ENCODE measurements around the gene TKT.
"Not testable (repeated sequence)": the region's sequence is repeated elsewhere in the genome, so short reads cannot be mapped to it uniquely, and the experiment has no call there.

TKT gene, protein sequence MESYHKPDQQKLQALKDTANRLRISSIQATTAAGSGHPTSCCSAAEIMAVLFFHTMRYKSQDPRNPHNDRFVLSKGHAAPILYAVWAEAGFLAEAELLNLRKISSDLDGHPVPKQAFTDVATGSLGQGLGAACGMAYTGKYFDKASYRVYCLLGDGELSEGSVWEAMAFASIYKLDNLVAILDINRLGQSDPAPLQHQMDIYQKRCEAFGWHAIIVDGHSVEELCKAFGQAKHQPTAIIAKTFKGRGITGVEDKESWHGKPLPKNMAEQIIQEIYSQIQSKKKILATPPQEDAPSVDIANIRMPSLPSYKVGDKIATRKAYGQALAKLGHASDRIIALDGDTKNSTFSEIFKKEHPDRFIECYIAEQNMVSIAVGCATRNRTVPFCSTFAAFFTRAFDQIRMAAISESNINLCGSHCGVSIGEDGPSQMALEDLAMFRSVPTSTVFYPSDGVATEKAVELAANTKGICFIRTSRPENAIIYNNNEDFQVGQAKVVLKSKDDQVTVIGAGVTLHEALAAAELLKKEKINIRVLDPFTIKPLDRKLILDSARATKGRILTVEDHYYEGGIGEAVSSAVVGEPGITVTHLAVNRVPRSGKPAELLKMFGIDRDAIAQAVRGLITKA

DNA sequence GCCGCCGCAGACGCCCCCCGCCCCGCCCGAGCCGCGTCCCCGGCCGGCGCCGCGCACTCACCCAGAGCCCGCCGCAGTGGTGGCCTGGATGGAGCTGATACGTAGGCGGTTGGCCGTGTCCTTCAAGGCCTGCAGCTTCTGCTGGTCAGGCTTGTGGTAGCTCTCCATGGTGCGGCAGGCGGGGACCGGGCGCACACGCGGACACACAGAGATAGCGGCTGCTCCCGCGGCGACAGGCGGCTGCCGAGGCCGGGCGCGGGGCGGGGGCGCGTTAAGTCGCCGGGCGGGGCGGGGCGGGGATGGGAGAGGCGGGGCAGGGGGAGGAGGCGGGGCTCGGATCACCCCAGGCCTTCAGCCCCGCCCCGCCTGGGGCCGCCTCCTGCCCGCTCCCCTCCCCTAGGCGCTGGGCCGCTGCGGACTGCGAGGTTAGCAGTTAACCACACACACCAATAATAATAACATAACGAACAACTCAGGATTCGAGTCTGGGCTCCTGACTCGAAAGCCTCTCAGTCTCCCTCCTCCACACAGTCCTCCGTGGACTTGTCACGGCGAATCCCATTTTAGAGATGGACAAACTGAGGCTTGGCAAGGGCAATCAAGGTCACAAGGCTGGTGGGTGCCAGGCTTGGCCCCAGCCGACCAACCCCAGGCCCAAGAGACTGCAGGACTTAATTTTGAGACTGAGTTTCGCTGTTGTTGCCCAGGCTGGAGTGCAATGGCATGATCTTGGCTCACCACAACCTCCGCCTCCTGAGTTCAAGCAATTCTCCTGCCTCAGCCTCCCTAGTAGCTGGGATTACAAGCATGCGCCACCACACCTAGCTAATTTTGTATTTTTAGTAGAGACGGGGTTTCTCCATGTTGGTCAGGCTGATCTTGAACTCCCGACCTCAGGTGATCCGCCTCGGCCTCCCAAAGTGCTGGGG, at the start of gene TKT:
Gene TKT (minus strand): TSS at position 248 of the 929 bp plus-strand sequence. CDS start 80 bp downstream, at position 168.
- peak; percentile 46 for DNase-seq

GRCh38 chr3:53303957-53304356, 48.1 kb upstream of the TKT start:
- DNase-seq, result no peak

DNA sequence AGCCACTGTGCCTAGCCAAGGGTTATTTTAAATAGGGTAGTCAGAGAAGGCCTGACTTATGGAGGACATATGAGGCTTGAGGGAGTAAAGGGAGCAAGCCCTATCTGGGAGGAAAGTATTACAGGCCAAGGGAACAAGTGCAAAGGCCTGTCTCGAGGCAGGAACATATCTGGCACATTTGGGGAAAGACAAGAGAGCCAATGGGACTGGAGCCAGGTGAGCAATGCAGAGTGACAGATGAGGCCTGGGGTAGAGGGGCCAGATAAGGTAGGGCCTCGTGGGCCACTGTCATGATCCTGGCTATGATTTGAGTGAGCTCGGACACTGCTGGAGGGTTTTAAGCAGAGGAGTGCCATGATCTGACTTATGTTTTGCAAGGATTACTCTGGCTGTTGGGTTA, 47.7 kb upstream of the TKT start:
- DNase-seq, result no peak

DNA sequence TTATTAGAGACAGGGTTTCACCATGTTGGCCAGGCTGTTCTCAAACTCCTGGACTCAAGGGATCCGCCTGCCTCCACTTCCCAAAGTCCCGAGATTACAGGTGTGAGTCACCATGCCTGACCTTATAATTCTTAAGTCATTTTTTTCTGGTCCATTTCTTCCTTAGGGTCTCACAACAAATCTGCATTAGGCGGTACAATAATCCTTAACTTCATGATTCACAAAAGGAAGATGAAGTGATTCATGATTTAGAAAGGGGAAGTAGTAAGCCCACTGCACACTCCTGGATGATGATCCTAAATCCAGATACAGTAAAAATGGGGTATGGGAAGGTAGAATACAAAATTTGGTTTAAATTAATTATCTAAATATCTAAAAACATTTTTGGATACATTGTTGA, 45.0 kb upstream of the TKT start:
- no peak for DNase-seq

DNA sequence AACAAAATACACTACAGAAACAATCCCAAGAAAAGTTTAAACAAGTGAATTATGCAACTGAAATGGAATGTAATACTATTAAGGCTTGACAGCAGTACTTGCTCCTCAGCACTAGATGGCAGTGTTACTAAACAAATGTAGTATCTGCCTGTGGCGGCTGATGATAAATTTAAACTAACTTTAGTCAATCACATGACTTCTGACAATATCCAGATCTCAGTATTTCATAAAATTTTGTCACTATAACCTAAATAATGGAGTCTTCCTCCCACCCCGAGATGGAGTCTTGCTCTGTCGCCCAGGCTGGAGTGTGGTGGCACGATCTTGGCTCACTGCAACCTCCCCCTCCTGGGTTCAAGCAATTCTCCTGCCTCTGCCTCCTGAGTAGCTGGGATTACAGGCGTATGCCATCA, 43.8 kb upstream of the TKT start:
- DNase-seq, result not testable (repeated sequence)

DNA sequence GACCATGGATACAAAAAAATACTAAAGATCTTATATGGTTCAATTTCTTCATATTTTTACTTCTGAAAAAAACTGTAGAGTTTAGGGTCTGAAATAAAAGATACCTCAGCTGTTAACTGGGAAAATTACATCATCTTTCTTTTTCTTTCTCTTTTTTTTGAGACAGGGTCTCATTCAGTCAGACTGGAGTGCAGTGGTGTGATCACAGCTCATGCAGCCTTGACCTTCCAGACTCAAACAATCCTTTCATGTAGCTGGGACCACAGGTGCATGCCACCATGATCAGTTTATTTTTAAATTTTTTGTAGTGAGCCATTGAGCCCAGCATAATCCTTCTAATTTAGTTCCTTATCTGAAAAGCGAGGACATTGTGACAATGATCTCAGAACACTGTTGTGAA, 39.6 kb upstream of the TKT start:
- DNase-seq, result no peak

GRCh38 chr3:53293867-53294266, 38.0 kb upstream of the TKT start:
- DNase-seq, result no peak

- no peak for DNase-seq
Measured at GRCh38 chr3:53288214-53288613, 32.4 kb upstream of the TKT start.

GRCh38 chr3:53287131-53287629, 31.4 kb upstream of the TKT start:
- DNase-seq, result no peak

DNA sequence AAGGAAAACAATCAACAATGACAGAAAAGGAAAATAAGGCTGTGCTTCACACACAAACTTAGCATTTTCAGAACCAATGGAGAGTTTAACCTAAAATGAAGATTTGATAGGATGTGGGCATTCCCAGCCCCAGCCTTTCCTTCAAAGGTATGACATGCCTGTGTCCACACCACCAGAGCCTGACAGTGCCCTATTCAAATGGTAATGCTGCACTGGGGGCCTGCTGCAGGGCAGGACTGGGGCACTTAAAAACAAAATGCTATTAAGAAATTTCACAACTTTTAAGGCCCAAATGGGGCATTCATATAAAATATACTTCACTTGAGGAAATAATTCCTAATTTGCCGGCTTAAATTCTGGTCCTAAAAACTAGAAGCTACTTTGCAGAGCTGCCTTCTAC, 30.9 kb upstream of the TKT start:
- no peak for DNase-seq

- no peak for DNase-seq
Measured at GRCh38 chr3:53282581-53282980, 26.8 kb upstream of the TKT start.

- no peak for DNase-seq
Measured at GRCh38 chr3:53278667-53279066, 22.8 kb upstream of the TKT start.

- no peak for DNase-seq
Measured at GRCh38 chr3:53274938-53275605, 19.2 kb upstream of the TKT start.

- no peak for DNase-seq
Measured at GRCh38 chr3:53273146-53273670, 17.4 kb upstream of the TKT start.

- peak; percentile 37 for DNase-seq
Measured at GRCh38 chr3:53269888-53270880, 14.4 kb upstream of the TKT start.

GRCh38 chr3:53269193-53269592, 13.4 kb upstream of the TKT start:
- not testable (repeated sequence) for DNase-seq

DNA sequence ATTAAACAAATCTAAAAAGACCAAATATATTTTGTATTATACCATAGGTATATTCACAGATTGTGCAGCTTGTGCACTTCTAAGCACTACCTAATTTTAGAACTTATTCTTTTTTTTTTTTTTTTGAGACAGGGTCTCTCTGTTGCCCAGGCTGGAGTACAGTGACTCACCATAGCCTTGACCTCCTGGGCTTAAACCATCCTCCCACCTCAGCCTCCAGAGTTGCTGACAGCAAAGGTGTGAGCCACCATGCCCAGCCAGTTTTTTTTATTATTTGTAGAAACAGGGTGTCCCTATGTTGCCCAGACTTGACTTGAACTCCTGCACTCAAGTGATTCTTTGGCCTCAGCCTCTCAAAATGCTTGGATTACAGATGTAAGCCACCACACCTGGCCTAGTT, 11.9 kb upstream of the TKT start:
- DNase-seq, result no peak

DNA sequence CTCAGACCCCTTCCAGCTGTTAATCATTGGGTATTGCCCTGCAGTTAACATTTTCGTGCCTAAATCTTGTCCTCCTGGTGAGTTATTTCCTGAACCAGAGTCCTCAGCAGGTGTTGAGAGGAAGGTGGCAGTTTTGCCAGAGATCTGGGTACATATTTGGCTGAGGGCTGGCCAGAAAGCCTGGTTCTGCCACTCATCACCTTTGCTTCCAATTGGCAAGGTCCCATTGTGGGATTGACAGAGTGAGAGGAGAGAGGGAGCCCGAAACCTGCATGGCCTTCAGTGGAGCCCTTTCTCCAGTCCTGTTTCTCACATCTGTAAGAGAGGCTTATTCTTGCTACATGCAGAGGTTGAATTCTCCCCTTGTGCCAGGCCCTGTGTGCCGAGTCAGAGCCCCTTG, 8.9 kb upstream of the TKT start:
- DNase-seq, result no peak

DNA sequence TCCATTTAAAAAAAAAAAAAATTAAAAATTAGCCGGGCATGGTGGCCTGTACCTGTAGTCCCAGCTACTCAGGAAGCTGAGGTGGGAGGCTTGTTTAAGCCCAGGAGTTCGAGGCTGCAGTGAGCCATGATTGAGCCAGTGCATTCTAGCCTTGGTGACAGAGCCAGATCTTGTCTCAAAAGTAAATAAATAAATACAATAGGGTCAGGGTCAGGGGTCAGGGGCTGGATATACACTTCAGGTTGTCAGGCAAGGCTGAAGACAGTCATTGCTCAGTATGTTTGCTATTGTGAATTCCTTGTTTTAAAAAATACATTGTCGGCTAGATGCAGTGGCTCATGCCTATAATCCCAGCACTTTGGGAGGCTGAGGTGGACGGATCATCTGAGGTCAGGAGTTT, 8.1 kb upstream of the TKT start:
- no peak for DNase-seq

GRCh38 chr3:53261712-53262111, 5.9 kb upstream of the TKT start:
- no peak for DNase-seq

DNA sequence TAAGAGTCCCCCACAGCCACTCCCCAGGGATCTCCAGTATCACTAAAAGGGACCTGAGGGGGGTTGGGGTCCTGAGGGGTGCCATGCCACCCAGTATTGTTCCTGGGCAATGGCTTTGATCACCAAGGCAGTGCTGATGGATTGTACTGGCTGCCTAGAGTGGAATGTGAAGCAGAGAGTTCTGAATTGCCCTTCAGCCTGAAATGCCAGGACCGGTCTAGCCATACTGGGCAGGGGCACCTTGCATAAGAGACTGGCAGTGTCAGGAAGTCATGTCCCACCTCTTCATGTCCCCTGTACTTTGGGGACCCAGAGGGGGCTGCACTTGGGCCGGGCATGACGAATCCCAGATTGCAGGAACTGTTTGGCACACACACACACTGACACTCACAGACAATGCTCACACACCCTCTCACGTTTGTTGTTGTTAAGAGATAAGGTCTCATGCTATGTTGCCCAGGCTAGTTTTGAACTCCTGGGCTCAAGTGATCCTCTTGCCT, 4.5 kb upstream of the TKT start:
- DNase-seq, result no peak

All from NCI-H774 (cell line).